ENCODE results near the gene CLSTN2. TPM values are rescaled to one million over a fixed set of nuclear protein-coding genes. Genes with fewer than 3 reads are reported as not detected.

Gene CLSTN2
- total RNA-seq, 1 experiment from 2014 or later = 0.07 TPM

DNA sequence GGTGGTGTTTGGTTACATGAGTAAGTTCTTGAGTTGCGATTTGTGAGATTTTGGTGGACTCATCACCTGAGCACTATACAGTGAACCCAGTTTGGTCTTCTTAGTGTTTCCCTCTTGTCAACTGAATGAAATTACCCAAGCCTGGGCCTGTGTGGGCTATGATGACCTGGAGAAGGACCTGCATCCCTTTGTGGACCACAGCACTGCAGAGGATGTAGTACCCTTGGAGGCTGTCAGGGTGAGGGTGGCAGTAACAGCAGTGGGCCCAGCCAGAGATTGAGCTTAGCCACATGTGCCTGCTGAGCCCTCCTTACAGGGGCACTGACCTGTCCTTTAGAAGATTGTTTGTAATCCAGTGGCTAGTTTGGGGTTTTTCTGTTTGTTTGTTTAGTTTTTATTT lies 492.8 kb downstream of the CLSTN2 start:
- TF ChIP-seq, protein P1, sequence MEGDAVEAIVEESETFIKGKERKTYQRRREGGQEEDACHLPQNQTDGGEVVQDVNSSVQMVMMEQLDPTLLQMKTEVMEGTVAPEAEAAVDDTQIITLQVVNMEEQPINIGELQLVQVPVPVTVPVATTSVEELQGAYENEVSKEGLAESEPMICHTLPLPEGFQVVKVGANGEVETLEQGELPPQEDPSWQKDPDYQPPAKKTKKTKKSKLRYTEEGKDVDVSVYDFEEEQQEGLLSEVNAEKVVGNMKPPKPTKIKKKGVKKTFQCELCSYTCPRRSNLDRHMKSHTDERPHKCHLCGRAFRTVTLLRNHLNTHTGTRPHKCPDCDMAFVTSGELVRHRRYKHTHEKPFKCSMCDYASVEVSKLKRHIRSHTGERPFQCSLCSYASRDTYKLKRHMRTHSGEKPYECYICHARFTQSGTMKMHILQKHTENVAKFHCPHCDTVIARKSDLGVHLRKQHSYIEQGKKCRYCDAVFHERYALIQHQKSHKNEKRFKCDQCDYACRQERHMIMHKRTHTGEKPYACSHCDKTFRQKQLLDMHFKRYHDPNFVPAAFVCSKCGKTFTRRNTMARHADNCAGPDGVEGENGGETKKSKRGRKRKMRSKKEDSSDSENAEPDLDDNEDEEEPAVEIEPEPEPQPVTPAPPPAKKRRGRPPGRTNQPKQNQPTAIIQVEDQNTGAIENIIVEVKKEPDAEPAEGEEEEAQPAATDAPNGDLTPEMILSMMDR (IDR thresholded peaks at IDR 0.05; ENCODE audit: unreplicated experiment) = no peak
- H3K4me3 Mint-ChIP-seq (ENCODE audit: low read depth, unreplicated experiment) = no peak overlapping the region
- no TSS peak for BruUV-seq (replicated peaks)
- CTCF ChIA-PET = no interaction called here
- peaks cover 97% of the 10 kb centered on the region for H3K27me3 Mint-ChIP-seq (ENCODE audit: unreplicated experiment)
- DNase-seq = no peak
- no peaks in the 10 kb centered on the region for H3K9me3 Mint-ChIP-seq (ENCODE audit: low read depth, unreplicated experiment)
- H3K27ac Mint-ChIP-seq (ENCODE audit: unreplicated experiment) = no peak overlapping the region
- intact Hi-C loops (cut with micrococcal nuclease; ENCODE audit: unreplicated experiment) = loop anchor here (10.0 kb wide), 1 partner anchor 307 kb away; no protein-coding TSS in a partner anchor
- no peaks in the 10 kb centered on the region for H3K4me1 Mint-ChIP-seq (ENCODE audit: low read depth, unreplicated experiment)
- no peaks in the 10 kb centered on the region for H3K36me3 Mint-ChIP-seq (ENCODE audit: insufficient read depth, unreplicated experiment)

DNA sequence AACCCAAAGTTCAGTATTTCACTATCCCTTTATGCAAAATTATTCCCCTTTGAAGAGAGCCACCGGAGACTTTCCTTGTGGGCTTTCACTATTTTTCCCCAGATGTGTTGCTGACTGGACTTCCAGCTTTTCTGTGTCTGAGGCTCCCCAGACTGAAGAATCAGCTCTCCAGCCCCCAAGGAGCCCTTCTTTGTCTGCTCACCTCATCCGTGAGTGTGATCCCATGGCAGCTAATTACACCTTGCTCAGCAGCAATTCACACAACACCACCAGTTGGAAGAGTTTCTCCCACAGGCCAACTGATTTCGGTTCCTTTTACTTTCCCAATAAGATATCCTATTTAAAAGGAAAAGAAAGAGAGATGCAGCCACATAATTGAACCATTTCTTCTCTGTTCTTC lies 493.4 kb downstream of the CLSTN2 start:
- H3K4me3 Mint-ChIP-seq (ENCODE audit: low read depth, unreplicated experiment) = no peak overlapping the region
- H3K27me3 Mint-ChIP-seq (ENCODE audit: unreplicated experiment) = peaks cover 93% of the 10 kb centered on the region
- DNase-seq = no peak
- TF ChIP-seq, protein P1 (IDR thresholded peaks at IDR 0.05; ENCODE audit: unreplicated experiment) = no peak
- H3K36me3 Mint-ChIP-seq (ENCODE audit: insufficient read depth, unreplicated experiment) = no peaks in the 10 kb centered on the region
- no TSS peak for BruUV-seq (replicated peaks)
- no peaks in the 10 kb centered on the region for H3K9me3 Mint-ChIP-seq (ENCODE audit: low read depth, unreplicated experiment)
- H3K27ac Mint-ChIP-seq (ENCODE audit: unreplicated experiment) = no peak overlapping the region
- no peaks in the 10 kb centered on the region for H3K4me1 Mint-ChIP-seq (ENCODE audit: low read depth, unreplicated experiment)
- intact Hi-C loops (cut with micrococcal nuclease; ENCODE audit: unreplicated experiment) = loop anchor here (10.0 kb wide), 1 partner anchor 306 kb away; no protein-coding TSS in a partner anchor
- CTCF ChIA-PET = interaction anchor here (0.6 kb wide), 1 partner anchor 18 kb away, joined by 3 read pairs; no protein-coding TSS in a partner anchor

DNA sequence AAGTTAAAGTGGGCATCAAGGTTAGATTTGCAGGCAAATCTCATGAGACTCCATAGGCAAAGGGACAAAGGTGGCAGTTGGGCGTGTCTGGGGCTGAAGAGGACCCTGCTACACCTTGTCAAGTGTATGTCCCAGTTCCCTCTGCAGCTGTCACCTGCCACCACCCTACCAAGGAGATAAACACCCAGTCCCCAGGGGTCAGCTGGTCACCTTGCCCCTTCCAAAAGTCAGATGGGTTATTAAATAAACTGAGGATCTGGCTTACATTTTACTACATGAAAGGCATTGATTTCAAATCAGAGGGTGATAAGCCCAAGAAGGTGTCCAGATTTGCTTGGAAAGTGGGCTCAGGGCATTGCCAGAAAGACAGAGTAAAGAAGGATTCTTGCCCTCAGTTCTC lies 494.8 kb downstream of the CLSTN2 start:
- H3K9me3 Mint-ChIP-seq (ENCODE audit: low read depth, unreplicated experiment) = no peaks in the 10 kb centered on the region
- DNase-seq = no peak
- CTCF ChIA-PET = no interaction called here

DNA sequence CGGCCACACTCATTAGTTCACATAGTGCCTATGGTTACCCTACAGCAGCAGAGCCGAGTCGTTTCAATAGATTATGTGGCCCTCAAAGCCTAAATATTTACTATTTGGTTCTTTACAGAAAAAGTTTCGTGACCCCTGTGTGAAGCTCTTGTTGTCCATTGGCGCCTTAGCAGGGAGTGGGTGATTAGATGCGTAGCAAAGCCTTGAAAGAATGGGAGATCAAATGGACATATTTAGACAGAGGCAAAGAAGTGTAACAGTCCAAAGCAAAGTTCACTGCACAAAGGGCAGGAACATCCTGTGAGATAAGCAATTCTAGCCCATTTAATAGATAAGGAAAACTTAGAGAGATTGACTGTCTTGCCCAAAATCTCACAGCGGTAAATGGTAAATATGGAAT lies 495.5 kb downstream of the CLSTN2 start:
- DNase-seq = no peak
- H3K4me3 Mint-ChIP-seq (ENCODE audit: low read depth, unreplicated experiment) = no peak overlapping the region
- no peak overlapping the region for H3K27ac Mint-ChIP-seq (ENCODE audit: unreplicated experiment)
- TF ChIP-seq, protein P1 (IDR thresholded peaks at IDR 0.05; ENCODE audit: unreplicated experiment) = no peak
- no peaks in the 10 kb centered on the region for H3K4me1 Mint-ChIP-seq (ENCODE audit: low read depth, unreplicated experiment)
- no peaks in the 10 kb centered on the region for H3K36me3 Mint-ChIP-seq (ENCODE audit: insufficient read depth, unreplicated experiment)
- H3K9me3 Mint-ChIP-seq (ENCODE audit: low read depth, unreplicated experiment) = no peaks in the 10 kb centered on the region
- BruUV-seq (replicated peaks) = no TSS peak
- intact Hi-C loops (cut with micrococcal nuclease; ENCODE audit: unreplicated experiment) = no loop called here
- H3K27me3 Mint-ChIP-seq (ENCODE audit: unreplicated experiment) = peaks cover 86% of the 10 kb centered on the region
- CTCF ChIA-PET = interaction anchor here (0.6 kb wide), 1 partner anchor 73 kb away, joined by 4 read pairs; no protein-coding TSS in a partner anchor

More for the DNA sequence above, 494.8 kb downstream of the CLSTN2 start:
- Mint-ChIP-seq H3K4me3 (ENCODE audit: low read depth, unreplicated experiment) (no peak overlapping the region), H3K36me3 (ENCODE audit: insufficient read depth, unreplicated experiment) (no peaks in the 10 kb centered on the region), H3K4me1 (ENCODE audit: low read depth, unreplicated experiment) (no peaks in the 10 kb centered on the region), H3K27me3 (ENCODE audit: unreplicated experiment) (peaks cover 86% of the 10 kb centered on the region), H3K27ac (ENCODE audit: unreplicated experiment) (no peak overlapping the region)
- intact Hi-C loops (cut with micrococcal nuclease; ENCODE audit: unreplicated experiment) = loop anchor here (10.0 kb wide), 1 partner anchor 305 kb away; no protein-coding TSS in a partner anchor
- TF ChIP-seq, protein P1 (IDR thresholded peaks at IDR 0.05; ENCODE audit: unreplicated experiment) = no peak
- BruUV-seq (replicated peaks) = no TSS peak
